ENCODE data around the gene MFSD6.

GRCh38 chr2:190446193-190446592 lies 38.0 kb downstream of the MFSD6 start:
- no peak for TF ChIP-seq POLR2A (IDR thresholded peaks at IDR 0.05)
- no peak for TF ChIP-seq CTCF (IDR thresholded peaks at IDR 0.05)
